ENCODE data around the gene ABCA2. TPM values are rescaled to one million over a fixed set of nuclear protein-coding genes. Genes with fewer than 3 reads are reported as not detected.

ABCA2 gene
- total RNA-seq = 8.5 and 13.3 TPM in 2 replicates

- peak; percentile 34 for DNase-seq
Observed at GRCh38 chr9:137027369-137028262, at the start of gene ABCA2. Gene ABCA2, minus strand, starts transcription at chr9:137028237. Its CDS starts 97 bp downstream, at chr9:137028140.

GRCh38 chr9:137077010-137077747, 49.1 kb upstream of the ABCA2 start, which contains the start of gene UAP1L1:
Gene UAP1L1, plus strand, starts transcription at chr9:137077517. Its CDS starts 16 bp downstream, at chr9:137077533.
- DNase-seq = peak; percentile 71

GRCh38 chr9:137076636-137077009, 48.6 kb upstream of the ABCA2 start:
- no peak for DNase-seq

DNA sequence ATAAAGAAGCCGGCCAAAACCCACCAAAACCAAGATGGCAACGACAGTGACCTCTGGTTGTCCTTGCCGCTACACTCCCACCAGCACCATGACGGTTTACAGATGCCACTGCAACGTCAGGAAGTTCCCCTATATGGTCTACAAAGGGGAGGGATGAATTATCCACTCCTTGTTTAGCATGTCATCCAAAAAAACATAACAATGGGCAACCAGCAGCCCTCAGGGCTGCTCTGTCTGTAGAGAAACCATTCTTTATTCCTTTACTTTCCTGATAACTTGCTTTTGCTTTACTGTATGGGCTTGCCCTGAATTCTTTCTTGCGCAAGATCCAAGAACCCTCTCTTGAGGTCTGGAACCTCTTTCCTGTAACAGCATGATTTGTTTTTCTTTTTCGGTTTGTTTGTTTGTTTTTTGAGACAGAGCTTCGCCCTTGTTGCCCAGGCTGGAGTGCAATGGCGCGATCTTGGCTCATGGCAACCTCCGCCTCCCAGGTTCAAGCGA, 47.3 kb upstream of the ABCA2 start:
- no peak for DNase-seq

GRCh38 chr9:137074657-137075274, 46.7 kb upstream of the ABCA2 start:
- no peak for DNase-seq

- DNase-seq = no peak
Observed at GRCh38 chr9:137073992-137074399, 46.0 kb upstream of the ABCA2 start.

GRCh38 chr9:137071282-137071681, 43.2 kb upstream of the ABCA2 start:
- no peak for DNase-seq

DNA sequence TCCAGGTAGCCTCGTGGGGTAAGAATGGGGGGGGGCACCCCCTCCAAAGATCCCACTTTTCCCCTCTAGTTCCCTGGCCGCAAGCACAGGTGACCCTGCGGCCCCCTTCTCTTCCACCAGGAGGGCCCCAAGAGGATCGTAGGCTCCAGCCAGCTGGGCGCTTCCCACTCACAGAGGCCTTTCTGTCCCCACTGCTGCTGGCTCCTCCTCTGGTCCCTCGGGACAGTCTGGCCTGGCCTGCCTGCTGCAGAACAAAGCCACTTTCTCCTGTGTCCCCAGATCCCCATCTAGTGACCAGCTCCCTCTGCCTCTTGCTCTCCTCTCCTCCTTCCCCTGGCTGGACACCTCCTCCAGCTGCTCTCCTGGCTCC, 42.9 kb upstream of the ABCA2 start:
- no peak for DNase-seq

DNA sequence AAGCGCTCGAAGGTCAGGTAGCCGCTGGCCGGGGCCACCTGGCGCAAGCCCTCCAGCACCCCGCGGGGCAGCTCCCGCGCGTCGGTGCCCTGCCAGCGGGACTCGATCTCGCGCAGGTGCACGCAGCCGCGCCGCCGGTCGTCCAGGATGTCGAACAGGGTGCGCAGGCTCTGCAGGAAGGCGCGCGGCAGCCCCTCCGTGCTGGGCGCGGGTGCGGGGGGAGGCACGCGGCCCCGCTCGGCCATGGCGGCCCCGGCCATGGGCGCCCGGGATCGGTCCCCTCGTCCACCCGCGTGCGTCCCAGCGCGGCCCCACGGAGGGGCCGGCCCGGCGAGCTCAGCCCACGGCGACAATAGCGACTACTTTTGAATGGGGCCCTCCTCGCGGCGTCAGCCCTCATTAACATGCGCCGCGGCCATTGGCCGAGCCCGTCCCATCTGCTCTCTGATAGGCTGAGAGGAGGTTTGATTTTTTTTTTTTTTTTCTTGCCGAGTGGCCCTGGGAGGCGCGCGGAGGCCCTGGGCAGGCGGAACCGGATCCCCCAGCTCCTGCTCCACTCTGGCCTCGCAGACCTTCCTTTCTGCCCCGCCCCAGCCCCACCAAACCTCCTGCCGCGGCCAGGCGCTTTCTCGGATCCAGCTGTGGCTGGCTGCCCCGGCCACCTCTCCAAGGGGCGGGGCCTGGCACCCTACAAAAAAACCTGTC, 42.3 kb upstream of the ABCA2 start, which contains the start of gene SAPCD2:
Gene SAPCD2 (minus strand): TSS at position 357 of the 705 bp plus-strand sequence. CDS start 97 bp downstream, at position 260.
- DNase-seq = peak; percentile 89

- DNase-seq = no peak
Observed at GRCh38 chr9:137069508-137070091, 41.6 kb upstream of the ABCA2 start.

DNA sequence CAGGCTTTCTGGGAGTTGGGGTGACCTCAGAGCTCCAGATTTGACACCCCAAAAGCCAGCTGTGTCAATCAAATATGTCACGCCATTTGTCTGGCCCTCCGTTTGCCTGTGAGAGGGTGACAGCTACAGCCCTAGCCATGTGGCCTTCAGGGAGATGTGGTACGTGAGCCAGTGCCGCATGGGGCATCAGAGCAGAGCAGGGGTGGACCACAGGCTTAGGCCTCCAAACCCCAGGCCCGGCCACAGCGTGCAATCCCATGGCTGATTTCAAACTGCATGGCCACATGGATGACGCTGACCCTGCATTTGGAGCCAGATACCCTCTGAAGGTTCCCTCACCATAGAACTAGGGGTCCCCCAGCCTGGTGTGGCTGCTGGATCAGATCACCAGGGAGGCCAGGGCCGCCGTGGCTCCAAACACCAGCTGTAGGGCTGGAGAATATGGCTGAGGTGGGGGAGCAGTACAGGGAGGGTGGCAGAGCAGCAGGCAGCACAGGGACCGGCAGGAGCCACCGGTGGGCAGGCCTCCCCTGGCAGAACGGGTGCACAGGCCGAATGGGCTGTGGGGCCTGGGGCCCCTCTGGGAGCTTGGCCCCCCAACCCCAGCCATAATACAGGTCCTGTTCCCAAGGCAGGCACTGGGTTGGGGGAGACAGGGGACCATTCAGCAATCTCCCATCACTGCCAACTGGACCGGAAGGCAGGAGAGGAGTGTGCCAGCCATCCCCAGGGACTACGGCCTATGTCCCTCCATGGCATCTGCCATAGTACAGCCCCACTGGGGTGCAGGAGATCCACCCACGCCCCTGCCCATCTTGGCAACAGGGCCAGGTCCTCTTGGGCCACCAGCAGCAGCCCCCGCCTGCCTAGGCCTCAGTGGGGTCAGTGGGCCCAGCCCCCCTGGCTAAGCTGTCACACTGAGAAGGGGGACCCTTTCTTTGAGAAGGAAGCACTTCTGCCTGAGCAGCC, 40.8 kb upstream of the ABCA2 start:
- no peak for DNase-seq

DNA sequence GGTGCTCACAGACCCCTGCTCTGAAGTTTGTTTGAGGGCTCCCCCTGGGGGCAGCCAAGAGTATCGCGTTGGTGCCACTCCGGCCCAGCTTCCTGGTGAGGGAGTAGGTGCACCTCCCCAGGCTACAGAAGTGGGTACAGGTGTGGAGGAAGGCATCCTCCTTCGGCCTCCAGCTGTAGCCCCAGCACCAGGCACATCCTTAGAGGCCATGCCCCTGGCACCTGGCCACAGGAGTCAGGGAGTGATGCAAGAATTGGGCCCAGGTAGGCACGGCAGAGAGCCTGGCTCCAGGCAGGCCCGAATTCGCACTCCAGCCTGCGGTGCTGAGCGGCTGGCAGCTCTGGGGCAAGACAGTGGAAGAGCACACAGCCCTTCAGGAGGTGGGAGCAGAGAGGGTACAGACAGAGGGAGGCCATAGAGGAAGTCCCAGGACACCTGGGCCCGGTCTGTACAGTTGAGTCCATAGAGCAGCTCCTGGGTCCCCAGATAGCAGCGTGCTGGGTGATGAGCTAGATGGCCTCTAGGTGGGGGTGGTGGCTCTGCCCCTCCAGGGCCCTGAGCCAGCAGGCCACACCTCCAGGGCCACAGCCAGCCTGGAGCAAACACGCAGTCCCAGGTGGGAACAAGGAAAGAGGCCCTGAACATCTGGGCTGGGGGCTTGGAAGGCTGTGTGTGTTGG, 40.0 kb upstream of the ABCA2 start:
- DNase-seq = peak; percentile 89

- DNase-seq = no peak
Observed at GRCh38 chr9:137066096-137066861, 38.2 kb upstream of the ABCA2 start.

GRCh38 chr9:137065336-137065967, 37.4 kb upstream of the ABCA2 start:
- no peak for DNase-seq

- DNase-seq = no peak
Observed at GRCh38 chr9:137064880-137065164, 36.8 kb upstream of the ABCA2 start.

GRCh38 chr9:137064027-137064879, 36.2 kb upstream of the ABCA2 start:
- peak; percentile 70 for DNase-seq

GRCh38 chr9:137063311-137064026, 35.4 kb upstream of the ABCA2 start:
- DNase-seq = no peak
